GM12865 (cell line): ENCODE measurements around the gene NFYC.

ENCODE experiments used
- DNase-seq: peaks from one replicate; pipeline ENCODE4 v3.0.0; 2010; ENCODE audit warnings: low read depth
- H3K4me3 ChIP-seq: 2 replicates; pipeline ENCODE4 v1.5.1; 2011; ENCODE audit warnings: mild to moderate bottlenecking, low read depth, low read length, control low read depth
- TF ChIP-seq, protein P1 (sequence below): IDR thresholded peaks from 2 replicates; pipeline ENCODE4 v1.5.1; 2011; ENCODE audit warnings: low read length, control low read depth, low read depth, inconsistent platforms; ENCODE audit not compliant: insufficient read depth; ENCODE audit errors: missing control alignments

The NFYC gene

GRCh38 chr1:40658751-40659648, 32.5 kb upstream of the NFYC start:
- TF ChIP-seq, protein P1, sequence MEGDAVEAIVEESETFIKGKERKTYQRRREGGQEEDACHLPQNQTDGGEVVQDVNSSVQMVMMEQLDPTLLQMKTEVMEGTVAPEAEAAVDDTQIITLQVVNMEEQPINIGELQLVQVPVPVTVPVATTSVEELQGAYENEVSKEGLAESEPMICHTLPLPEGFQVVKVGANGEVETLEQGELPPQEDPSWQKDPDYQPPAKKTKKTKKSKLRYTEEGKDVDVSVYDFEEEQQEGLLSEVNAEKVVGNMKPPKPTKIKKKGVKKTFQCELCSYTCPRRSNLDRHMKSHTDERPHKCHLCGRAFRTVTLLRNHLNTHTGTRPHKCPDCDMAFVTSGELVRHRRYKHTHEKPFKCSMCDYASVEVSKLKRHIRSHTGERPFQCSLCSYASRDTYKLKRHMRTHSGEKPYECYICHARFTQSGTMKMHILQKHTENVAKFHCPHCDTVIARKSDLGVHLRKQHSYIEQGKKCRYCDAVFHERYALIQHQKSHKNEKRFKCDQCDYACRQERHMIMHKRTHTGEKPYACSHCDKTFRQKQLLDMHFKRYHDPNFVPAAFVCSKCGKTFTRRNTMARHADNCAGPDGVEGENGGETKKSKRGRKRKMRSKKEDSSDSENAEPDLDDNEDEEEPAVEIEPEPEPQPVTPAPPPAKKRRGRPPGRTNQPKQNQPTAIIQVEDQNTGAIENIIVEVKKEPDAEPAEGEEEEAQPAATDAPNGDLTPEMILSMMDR: no peak
- no peak overlapping the region for H3K4me3 ChIP-seq
- no peak for DNase-seq

DNA sequence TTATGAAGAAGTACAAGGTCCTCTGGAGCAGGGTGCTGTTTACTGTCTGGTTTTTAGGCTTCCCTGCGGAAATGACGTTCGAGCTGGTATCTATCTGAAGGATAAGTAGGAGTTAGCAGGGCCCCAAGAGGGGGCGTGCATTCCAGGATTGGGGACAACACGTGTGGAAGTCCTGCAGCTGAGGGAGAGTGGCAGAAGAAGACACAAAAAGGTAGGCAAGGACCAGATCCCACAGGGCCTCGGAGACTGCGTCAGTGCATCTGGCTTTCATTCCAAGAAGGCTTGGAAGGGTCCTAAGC, 31.9 kb upstream of the NFYC start:
- TF ChIP-seq, protein P1: no peak
- no peak for DNase-seq
- H3K4me3 ChIP-seq: no peak overlapping the region

DNA sequence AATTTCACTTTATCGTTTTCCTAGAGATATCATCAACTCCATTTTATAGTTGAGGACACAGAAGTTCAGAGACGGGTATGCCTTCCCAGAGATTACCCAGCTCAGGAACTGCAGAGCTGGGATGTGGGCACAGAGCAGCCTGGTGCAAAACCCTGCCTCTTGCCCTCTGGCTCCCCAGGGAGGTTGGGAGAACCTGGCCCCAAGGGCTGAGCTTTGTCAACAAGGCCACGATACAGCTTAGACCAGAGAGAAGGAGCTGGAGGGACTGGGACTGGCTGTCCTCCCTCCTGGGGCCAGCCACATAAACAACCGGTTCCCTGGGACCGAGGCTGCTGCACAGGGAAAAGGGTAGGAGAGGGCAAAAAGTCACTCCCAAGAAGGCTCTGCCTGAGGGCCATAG, 29.8 kb upstream of the NFYC start:
- TF ChIP-seq, protein P1: no peak
- H3K4me3 ChIP-seq: no peak overlapping the region

GRCh38 chr1:40662151-40662550, 29.4 kb upstream of the NFYC start:
- TF ChIP-seq, protein P1: no peak
- no peak overlapping the region for H3K4me3 ChIP-seq
- no peak for DNase-seq

More for the DNA sequence above, 29.8 kb upstream of the NFYC start:
- DNase-seq: no peak

GRCh38 chr1:40662864-40663263, 28.6 kb upstream of the NFYC start:
- no peak overlapping the region for H3K4me3 ChIP-seq
- TF ChIP-seq, protein P1: no peak
- no peak for DNase-seq

DNA sequence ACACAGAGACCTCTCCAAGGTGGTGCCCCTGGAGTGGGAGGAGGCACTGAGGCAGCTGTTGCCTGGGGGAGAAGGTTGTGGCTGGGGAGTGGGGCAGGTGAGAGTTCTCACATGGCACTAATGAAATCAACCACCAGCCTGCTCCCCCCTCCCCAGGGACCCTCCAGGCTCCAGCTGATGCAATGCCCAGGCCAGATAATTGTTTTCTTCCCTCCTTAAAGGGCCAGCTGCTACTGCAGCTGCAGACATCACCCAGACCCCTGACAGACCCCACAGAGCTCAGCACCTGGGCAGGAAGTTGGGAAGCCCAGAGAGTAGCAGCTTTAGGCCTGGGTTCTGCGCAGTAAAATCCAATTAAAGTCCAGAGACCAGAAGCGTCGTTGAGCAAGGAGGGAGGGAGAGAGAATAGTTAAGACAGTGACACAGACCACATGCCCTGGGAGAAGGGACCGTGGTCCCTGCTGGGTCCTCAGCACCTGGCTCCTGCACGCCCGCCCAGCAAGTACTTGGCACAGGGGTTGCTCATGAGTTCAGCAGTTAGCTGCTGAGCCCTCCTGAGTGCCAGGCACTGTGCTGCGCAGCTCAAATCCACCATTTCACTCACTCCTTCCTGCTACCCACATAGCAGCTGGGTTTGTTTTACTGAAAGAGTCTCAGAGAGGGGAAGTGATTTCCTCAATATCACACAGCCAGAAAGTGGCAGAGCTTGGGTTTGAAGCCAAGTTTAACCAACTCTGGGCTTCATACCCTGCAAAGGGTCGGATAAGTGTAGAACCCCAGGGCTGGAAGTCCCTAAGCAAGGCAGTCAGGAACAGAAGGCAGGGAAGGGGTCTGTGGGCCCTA, 28.0 kb upstream of the NFYC start:
- DNase-seq: no peak
- H3K4me3 ChIP-seq: no peak overlapping the region
- TF ChIP-seq, protein P1: no peak
